Amniotic epithelial cell (primary cell): ENCODE measurements around the gene SLC37A2.

Source experiments
- DNase-seq: peaks from one replicate; pipeline ENCODE4 v3.0.0-alpha.2; 2010; ENCODE audit warnings: low read depth

Gene SLC37A2

DNA sequence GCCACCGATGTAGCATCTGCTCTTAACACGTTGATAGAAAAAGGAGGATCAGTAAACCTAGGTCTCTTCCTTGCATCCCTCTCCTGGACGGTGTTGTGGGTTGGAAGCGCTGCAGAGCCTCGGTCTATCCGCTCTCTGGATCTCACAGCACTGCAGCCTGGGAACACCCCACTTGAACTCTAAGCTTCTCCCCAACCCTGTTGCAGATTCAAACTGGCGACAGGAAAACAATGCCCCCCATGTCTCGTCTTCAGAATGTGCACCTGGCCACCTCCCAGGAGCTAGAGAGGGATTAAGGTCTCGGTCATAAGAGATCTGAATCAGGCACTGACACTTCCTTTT lies 47.9 kb downstream of the SLC37A2 start:
- DNase-seq, result no peak

DNA sequence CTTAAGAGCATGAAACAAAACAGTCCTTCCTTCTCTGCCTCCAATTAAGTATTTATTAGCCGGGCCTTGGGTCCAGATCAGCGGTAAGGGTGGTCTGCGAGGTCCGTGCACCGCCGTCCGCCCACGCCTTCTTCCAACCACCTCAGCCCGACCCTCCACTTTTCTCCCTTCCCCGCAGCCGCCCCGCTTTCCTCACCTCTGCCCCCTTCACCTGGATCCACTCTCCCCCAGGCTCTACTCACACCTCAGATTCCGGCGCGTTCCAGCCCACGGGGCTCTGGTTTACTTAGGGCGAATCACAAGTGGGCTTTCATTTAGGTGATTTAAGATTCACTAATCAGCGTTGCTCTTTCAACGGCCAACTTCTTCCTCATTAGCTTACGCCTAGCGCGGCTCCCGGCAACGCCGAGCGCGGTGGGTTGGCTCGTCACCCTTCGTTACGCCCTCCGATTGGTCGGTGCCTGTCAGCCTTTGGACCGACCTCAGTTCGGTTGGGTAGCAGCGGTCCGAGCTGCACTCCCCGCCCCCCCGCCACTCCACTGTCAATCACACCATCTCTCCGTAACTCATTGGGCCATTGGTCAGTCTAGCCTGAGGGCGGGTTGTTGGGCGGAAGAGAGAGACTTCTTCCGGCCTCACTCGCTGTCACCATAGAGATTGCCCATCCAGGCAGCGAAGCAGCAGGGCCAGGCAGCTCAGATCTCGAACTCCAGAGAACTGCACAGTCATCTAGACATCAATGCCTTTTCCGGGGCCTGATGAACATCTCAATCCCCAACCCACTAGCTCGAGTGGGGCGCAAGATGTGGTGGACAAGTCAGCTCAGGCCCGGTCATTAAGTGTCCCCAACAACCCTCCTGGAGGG lies 48.5 kb downstream of the SLC37A2 start, which contains the start of gene TMEM218:
TSS of gene TMEM218 (minus strand) at position 284 of the 865 bp plus-strand sequence. CDS start 9,385 bp downstream, outside the sequence.
- DNase-seq, result peak; percentile 99

DNA sequence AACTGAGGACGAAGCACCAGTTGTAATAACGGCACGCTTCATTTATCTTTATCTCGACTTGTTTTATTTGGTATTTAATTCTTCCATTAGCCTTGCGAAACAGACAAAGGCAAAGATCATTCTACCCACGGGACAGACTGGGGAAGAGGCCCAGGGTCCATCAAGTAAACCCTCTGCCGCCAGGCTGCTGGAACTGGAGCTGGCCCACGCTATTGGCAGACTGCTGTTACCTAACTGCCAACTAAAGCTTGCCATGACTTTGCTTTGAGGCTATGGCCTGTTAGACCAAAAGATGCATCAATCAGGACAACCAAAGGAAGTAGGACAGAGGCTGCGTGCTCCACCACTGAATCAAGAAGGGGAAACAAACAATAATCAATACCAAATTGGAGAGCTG lies 49.1 kb downstream of the SLC37A2 start:
- no peak for DNase-seq

DNA sequence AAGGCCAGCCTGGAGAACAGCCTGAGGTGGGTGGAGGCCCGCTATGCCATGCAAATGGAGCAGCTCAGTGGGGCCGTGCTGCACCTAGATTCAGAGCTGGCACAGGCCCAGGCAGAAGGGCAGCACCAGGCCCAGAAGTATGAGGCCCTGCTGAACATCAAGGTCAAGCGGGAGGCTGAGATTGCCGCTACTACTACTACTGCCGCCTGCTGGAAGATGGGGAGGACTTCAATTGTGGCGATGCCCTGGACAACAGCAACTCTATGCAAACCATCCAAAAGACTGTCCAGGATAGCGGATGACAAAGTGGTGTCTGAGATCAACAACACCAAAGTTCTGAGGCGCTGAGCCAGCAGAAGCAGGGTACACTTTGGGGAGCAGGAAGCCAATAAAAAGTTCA lies 51.4 kb downstream of the SLC37A2 start:
- DNase-seq, result peak; percentile 20

DNA sequence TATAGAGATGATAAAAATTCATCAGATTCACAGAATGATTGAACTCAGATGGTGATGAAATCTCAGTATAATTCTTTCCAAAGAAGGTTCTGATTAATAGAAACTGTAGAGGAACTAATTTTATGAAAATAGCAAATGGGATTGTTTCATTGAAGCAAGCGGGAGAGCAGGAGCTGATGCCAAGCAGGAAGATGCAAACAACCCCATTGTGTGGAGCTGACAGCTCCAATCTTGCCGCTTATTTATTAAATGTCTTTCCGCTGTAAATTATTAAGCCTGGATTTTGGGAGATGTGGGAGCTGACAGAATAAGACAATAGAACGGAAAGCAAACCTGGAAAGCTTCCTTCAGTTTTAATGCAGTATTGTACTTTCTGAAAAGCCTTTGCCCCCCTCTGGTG lies 54.3 kb downstream of the SLC37A2 start:
- DNase-seq, result no peak

GRCh38 chr11:125123194-125123946 lies 60.3 kb downstream of the SLC37A2 start:
- DNase-seq, result no peak

DNA sequence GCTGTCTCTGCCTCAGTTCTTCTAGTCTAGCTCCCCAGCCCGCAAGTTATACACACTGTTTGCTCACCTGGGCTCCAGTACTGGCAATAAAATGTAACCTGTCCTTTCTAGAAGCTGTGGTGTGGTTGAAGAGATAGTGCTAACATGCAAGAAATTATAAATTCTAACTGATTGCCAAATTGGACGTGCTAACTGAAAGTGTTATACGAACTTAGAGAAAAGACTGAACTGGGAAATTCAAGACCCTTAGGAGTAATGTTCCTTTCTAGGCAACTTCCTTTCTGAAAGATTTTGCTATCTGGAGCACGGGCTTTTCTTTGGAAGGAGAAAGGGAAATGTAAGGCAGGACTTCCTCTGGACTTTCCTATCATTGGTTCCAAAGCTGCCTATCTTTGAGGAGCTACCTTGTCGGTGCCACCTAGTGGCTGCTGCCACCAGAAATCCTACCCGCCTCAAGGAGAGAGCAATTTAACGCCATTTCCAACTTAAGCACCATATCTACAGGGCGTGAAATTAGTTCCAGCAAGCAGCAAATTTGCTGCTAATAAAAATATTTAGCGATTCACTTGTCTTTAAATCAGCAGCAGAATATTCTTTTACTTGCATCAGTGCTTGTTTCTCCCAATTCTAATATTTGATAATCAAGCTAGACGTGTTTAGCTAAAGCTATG lies 61.0 kb downstream of the SLC37A2 start:
- peak; percentile 80 for DNase-seq

DNA sequence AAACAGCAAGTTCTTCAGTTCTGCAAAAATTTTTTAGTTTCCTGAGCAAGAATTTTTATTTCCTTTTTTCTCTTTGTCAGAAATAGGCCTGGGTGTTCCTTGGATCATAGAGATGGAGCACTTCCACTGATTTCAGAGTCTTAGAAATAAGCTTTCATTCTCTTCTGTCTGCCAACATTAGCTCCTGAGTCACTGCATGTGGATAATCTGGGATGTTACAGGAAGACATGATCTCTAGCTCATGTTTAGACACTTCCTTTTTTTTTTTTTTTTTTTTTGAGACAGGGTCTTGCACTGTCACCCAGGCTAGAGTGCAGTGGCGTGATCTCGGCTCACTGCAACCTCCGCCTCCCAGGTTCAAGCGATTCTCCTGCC lies 61.5 kb downstream of the SLC37A2 start:
- no peak for DNase-seq

- peak; percentile 66 for DNase-seq
Measured at GRCh38 chr11:125128450-125128849, 65.3 kb downstream of the SLC37A2 start.

DNA sequence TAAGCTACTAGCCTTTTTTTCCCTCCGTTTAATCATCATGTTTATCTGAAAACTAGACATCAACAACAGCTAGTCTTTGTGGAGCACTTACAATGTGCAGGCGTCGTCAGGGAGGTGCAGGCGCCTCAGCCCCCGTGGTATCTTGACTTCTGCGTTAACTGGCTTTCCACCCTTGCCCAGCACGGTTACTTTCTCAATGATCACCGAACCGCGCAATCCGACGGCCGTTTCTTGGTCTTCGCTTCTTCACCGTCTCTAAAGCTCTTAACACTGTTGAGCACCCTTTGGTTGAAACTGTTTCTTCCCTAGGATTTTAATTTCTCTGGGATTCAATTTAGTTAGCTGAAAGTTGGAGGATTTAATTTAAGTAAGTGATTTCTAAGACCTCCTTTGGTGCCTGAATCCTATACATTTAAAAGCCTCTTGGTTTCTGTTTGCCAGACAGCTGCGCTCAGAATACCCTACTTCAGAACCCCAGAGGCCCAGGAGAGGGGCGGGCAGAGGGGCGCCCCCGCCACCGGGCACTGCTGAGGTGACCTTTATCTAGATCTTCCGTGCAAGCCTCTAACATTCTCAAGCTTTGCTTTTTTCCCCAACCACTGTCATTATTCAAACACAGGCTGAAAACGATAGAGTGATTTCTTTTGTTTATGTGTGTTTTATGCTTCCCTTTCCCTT lies 66.3 kb downstream of the SLC37A2 start:
- no peak for DNase-seq

DNA sequence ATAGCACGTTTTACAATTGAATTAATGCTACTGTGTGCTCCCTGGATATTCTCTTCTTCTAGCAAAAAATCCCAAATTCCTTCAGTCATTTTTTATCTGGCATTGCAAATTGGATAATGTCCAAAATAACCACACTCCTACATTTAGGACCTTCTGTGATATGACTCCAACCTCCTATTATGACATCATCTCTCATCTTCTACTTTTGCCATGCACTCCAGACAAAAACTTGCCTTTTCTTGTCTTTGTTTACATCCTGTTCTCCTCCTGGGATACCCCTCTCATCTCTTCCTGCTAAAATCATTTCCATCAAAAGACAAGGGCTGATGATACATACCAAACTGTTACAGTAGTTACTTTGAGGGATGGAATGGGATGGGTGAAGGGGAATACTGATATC lies 69.0 kb downstream of the SLC37A2 start:
- peak; percentile 7 for DNase-seq

- DNase-seq, result no peak
Measured at GRCh38 chr11:125132596-125132995, 69.5 kb downstream of the SLC37A2 start.

DNA sequence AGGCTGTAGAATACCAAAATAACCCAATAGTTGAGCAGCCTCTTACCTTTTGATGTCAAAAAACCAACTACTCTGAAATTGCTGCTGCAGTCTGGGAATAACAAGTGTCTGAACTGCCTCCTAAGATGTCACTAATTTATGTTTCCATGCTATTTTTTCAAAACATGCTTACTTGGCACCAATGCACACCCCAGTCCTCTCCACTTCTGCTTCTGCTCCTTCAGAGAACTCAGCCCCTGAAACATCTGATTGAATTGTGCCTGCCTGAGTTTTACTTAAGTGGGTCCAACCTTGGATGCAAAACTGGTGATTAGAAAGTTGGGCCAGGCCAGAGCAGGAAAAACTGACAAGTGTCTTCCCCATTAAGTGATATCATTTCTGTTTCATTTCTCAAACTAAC lies 72.9 kb downstream of the SLC37A2 start:
- no peak for DNase-seq

- DNase-seq, result no peak
Measured at GRCh38 chr11:125138966-125139365, 75.9 kb downstream of the SLC37A2 start.

- no peak for DNase-seq
Measured at GRCh38 chr11:125139778-125140177, 76.7 kb downstream of the SLC37A2 start.
